Nephron progenitor cell (in vitro differentiated cells): ENCODE results near the gene CBR4.
A peak's percentile ranks its signal among the peaks of the same experiment; 100 is the strongest.
"Not testable (repeated sequence)": the region's sequence is repeated elsewhere in the genome, so short reads cannot be mapped to it uniquely, and the experiment has no call there.

Experiments
- DNase-seq: peaks from one replicate; pipeline ENCODE4 v3.0.0; 2021
- H3K27ac Mint-ChIP-seq: 2 replicates; pipeline ENCODE4 v1.8.0; 2021; ENCODE audit warnings: mild to moderate bottlenecking, moderate library complexity, mixed read lengths
- H3K27me3 Mint-ChIP-seq: 2 replicates; pipeline ENCODE4 v1.8.0; 2021; ENCODE audit warnings: mild to moderate bottlenecking, low read depth, mixed read lengths; ENCODE audit not compliant: poor library complexity
- H3K36me3 Mint-ChIP-seq: 2 replicates; pipeline ENCODE4 v1.8.0; 2021; ENCODE audit warnings: low read depth, mixed read lengths
- H3K4me1 Mint-ChIP-seq: 2 replicates; pipeline ENCODE4 v1.8.0; 2021; ENCODE audit warnings: mixed read lengths
- H3K4me3 Mint-ChIP-seq: 2 replicates; pipeline ENCODE4 v1.8.0; 2021; ENCODE audit warnings: mild to moderate bottlenecking, moderate library complexity, mixed read lengths
- H3K9me3 Mint-ChIP-seq: 2 replicates; pipeline ENCODE4 v1.8.0; 2021; ENCODE audit warnings: mild to moderate bottlenecking, moderate library complexity, mixed read lengths
- TF ChIP-seq, protein P1 (sequence below): fragments of 200-600 bp; sonication (generic); IDR thresholded peaks from 2 replicates; pipeline ENCODE4 v1.5.0; 2021; ENCODE audit warnings: antibody characterized with exemption

Gene CBR4

DNA sequence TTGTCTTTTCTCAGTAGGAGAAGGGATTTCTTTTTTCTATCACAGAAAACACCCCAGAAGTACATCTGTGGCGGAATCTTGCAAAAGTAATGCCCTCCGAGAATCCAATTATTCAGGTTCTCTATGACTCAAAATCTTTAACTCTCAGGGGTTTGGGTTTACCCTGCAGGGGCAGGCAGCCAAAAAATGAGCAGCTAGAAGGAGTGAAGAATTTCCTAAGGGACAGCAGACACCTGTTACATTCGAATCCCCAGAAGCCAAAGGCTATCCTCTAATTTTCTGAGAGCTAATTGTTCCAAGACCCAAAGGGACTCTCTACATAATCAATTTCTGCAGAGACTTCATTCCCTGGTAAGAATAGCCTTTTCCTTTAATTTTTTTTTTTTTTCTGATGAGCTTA, 27.5 kb upstream of the CBR4 start:
- H3K27ac Mint-ChIP-seq: peak overlapping the region; percentile 27
- DNase-seq: no peak
- TF ChIP-seq, protein P1, sequence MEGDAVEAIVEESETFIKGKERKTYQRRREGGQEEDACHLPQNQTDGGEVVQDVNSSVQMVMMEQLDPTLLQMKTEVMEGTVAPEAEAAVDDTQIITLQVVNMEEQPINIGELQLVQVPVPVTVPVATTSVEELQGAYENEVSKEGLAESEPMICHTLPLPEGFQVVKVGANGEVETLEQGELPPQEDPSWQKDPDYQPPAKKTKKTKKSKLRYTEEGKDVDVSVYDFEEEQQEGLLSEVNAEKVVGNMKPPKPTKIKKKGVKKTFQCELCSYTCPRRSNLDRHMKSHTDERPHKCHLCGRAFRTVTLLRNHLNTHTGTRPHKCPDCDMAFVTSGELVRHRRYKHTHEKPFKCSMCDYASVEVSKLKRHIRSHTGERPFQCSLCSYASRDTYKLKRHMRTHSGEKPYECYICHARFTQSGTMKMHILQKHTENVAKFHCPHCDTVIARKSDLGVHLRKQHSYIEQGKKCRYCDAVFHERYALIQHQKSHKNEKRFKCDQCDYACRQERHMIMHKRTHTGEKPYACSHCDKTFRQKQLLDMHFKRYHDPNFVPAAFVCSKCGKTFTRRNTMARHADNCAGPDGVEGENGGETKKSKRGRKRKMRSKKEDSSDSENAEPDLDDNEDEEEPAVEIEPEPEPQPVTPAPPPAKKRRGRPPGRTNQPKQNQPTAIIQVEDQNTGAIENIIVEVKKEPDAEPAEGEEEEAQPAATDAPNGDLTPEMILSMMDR: no peak
- H3K4me1 Mint-ChIP-seq: peaks cover 23% of the 10 kb centered on the region
- H3K9me3 Mint-ChIP-seq: peaks cover 3% of the 10 kb centered on the region
- H3K27me3 Mint-ChIP-seq: peaks cover 4% of the 10 kb centered on the region
- no peaks in the 10 kb centered on the region for H3K36me3 Mint-ChIP-seq
- H3K4me3 Mint-ChIP-seq: no peak overlapping the region

GRCh38 chr4:169035871-169036620, 26.0 kb upstream of the CBR4 start:
- not testable (repeated sequence) for H3K27ac Mint-ChIP-seq, H3K9me3 Mint-ChIP-seq, H3K36me3 Mint-ChIP-seq, DNase-seq, H3K4me3 Mint-ChIP-seq, H3K27me3 Mint-ChIP-seq
- peaks cover 28% of the 10 kb centered on the region for H3K4me1 Mint-ChIP-seq

DNA sequence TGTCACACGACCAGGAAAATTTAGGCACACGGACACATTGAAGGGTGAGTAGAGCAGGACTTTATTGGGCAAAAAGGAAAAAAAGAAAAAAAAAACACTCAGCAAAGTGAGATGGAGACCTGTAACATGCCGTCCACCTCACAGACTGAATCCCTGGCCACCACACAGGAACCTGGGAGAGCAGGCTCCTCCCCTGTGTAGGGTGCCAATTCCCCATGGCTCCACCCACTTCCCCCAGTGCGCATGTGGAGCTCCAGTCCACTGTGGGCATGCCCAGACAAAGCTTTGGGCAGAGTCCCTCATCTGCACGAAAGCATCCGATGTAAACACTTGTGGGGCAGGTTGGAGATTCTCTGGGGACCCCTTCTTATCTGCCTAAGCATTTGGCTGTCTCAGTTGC, 23.6 kb upstream of the CBR4 start:
- Mint-ChIP-seq H3K4me3 (no peak overlapping the region), H3K27me3 (peaks cover 9% of the 10 kb centered on the region), H3K36me3 (no peaks in the 10 kb centered on the region), H3K9me3 (peaks cover 3% of the 10 kb centered on the region), H3K4me1 (peaks cover 34% of the 10 kb centered on the region), H3K27ac (no peak overlapping the region)
- TF ChIP-seq, protein P1: no peak
- no peak for DNase-seq

- Mint-ChIP-seq H3K4me1 (peaks cover 34% of the 10 kb centered on the region), H3K27ac (no peak overlapping the region), H3K27me3 (peaks cover 11% of the 10 kb centered on the region), H3K36me3 (no peaks in the 10 kb centered on the region), H3K9me3 (peaks cover 3% of the 10 kb centered on the region), H3K4me3 (no peak overlapping the region)
- no peak for DNase-seq
- TF ChIP-seq, protein P1: no peak
Measured at GRCh38 chr4:169032883-169033645, 23.0 kb upstream of the CBR4 start.

DNA sequence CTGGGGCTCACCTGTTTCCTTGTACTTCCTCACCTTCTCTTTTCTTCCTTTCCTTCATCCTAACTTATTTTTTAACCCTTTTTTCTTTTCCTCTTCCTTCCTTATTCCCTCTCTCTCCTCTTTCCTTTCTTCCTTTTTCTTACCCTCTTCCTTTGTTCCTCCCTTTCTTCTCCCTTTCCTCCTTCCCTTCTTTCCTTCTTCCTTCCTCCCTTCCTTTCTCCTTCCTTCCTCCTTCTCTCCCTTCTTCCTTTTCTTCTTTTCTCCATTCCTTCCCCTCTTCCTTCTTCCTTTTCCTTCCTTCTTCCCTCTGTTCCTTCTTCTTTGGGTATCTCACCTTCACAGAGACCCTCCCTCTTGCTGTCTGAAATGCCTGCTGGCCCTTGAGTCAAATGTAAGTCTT, 22.1 kb upstream of the CBR4 start:
- DNase-seq: no peak
- H3K36me3 Mint-ChIP-seq: no peaks in the 10 kb centered on the region
- peaks cover 32% of the 10 kb centered on the region for H3K4me1 Mint-ChIP-seq
- peak overlapping the region; percentile 0 for H3K27ac Mint-ChIP-seq
- TF ChIP-seq, protein P1: no peak
- H3K27me3 Mint-ChIP-seq: peaks cover 11% of the 10 kb centered on the region
- no peak overlapping the region for H3K4me3 Mint-ChIP-seq
- peaks cover 9% of the 10 kb centered on the region for H3K9me3 Mint-ChIP-seq

- TF ChIP-seq, protein P1: no peak
- H3K4me3 Mint-ChIP-seq: no peak overlapping the region
- no peak for DNase-seq
- peaks cover 11% of the 10 kb centered on the region for H3K27me3 Mint-ChIP-seq
- H3K4me1 Mint-ChIP-seq: peaks cover 26% of the 10 kb centered on the region
- no peak overlapping the region for H3K27ac Mint-ChIP-seq
- H3K9me3 Mint-ChIP-seq: peaks cover 8% of the 10 kb centered on the region
- H3K36me3 Mint-ChIP-seq: no peaks in the 10 kb centered on the region
Measured at GRCh38 chr4:169031392-169031791, 21.3 kb upstream of the CBR4 start.
